ENCODE results near the gene ATF7. TPM values are rescaled to one million over a fixed set of nuclear protein-coding genes. Genes with fewer than 3 reads are reported as not detected.

The ATF7 gene
- total and polyA plus RNA-seq, 2 of the 13 experiments (the other 11 are each of a cell fraction or from before 2014, with no cell fraction given): 9.6 to 16.2 TPM

- TF ChIP-seq TFE3 (CRISPR knock-in tag; IDR thresholded peaks at IDR 0.05) (no peak), ZEB1 (IDR thresholded peaks at IDR 0.05; ENCODE audit: insufficient replicate concordance, low read depth) (no peak), ZNF691 (CRISPR knock-in tag; IDR thresholded peaks at IDR 0.05; ENCODE audit: borderline replicate concordance, low read depth) (peak; percentile 71; the same call in 1 of the 2 replicates), DMTF1 (CRISPR knock-in tag; IDR thresholded peaks at IDR 0.05) (no peak), ZBTB46 (CRISPR knock-in tag; IDR thresholded peaks at IDR 0.05; ENCODE audit: borderline replicate concordance) (no peak), ZSCAN5A (CRISPR knock-in tag; IDR thresholded peaks at IDR 0.05; ENCODE audit: borderline replicate concordance) (peak; percentile 70; the same call in 1 of the 2 replicates), ZNF354B (CRISPR knock-in tag; IDR thresholded peaks at IDR 0.05) (0 out of 2 replicates have a peak, but pooled peaks have one; percentile 83), XBP1 (CRISPR knock-in tag; IDR thresholded peaks at IDR 0.05) (no peak), TEF (CRISPR knock-in tag; IDR thresholded peaks at IDR 0.05) (peak; percentile 64; the same call in 1 of the 2 replicates), TEAD2 (CRISPR knock-in tag; IDR thresholded peaks at IDR 0.05) (peak; percentile 75; the same call in 1 of the 2 replicates), ZBTB39 (CRISPR knock-in tag; IDR thresholded peaks at IDR 0.05) (peak; percentile 73; the same call in 1 of the 2 replicates), ARNT (IDR thresholded peaks at IDR 0.05) (no peak), ERF (CRISPR knock-in tag; IDR thresholded peaks at IDR 0.05) (no peak), ZNF530 (CRISPR knock-in tag; IDR thresholded peaks at IDR 0.05; ENCODE audit: low read depth) (no peak), RFX5 (IDR thresholded peaks at IDR 0.05; ENCODE audit: low read depth, low read length) (peak; percentile 82)
These were observed 125.2 kb downstream of the ATF7 start, which contains the start of gene TARBP2 (continued) for GRCh38 chr12:53500776-53501614.

All from HepG2 (cell line).